ENCODE measurements around the gene CAMTA1. TPM values are rescaled to one million over a fixed set of nuclear protein-coding genes. Genes with fewer than 3 reads are reported as not detected.

The CAMTA1 gene
- total RNA-seq, 2 donors from 2014 or later = 36.5 to 57.5 TPM

DNA sequence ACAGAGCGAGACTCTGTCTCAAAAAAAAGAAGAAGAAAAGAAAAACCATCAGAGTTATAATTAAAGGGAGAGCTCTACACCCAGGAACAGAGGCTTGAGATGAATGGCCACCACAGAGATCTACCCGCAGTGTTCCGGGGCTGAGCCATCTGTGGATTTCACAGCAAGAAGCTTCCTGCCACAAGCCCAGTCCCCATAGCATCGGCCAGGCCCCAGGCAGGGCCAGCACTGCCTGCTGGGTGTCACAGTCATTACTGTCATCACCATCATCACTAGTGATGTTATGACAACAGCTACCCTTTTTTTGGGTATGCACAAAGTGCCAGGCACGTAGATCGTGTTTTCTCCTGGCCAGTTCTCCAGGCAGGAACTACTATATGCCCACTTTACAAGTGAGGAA is 874.3 kb downstream of the CAMTA1 start:
- H3K9me3 Mint-ChIP-seq = no peaks in the 10 kb centered on the region
- no peak for DNase-seq (ENCODE audit: low spot score)
- ATAC-seq = peak; percentile 84 to 85
- no peaks in the 10 kb centered on the region for H3K36me3 Mint-ChIP-seq
- H3K27me3 Mint-ChIP-seq = no peaks in the 10 kb centered on the region
- H3K4me1 Mint-ChIP-seq (ENCODE audit: low read depth in 2 of 2) = no peaks in the 10 kb centered on the region
- H3K4me3 Mint-ChIP-seq = no peak overlapping the region
- H3K27ac Mint-ChIP-seq = peak overlapping the region in 1 of 2 donors; percentile 15

DNA sequence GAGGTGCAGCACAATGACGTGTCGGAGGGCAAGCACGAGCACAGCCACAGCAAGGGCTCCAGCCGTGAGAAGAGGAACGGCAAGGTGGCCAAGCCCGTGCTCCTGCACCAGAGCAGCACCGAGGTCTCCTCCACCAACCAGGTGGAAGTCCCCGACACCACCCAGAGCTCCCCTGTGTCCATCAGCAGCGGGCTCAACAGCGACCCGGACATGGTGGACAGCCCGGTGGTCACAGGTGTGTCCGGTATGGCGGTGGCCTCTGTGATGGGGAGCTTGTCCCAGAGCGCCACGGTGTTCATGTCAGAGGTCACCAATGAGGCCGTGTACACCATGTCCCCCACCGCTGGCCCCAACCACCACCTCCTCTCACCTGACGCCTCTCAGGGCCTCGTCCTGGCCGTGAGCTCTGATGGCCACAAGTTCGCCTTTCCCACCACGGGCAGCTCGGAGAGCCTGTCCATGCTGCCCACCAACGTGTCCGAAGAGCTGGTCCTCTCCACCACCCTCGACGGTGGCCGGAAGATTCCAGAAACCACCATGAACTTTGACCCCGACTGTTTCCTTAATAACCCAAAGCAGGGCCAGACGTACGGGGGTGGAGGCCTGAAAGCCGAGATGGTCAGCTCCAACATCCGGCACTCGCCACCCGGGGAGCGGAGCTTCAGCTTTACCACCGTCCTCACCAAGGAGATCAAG is 878.3 kb downstream of the CAMTA1 start:
- H3K27me3 Mint-ChIP-seq = no peaks in the 10 kb centered on the region
- DNase-seq (ENCODE audit: low spot score) (no peak), ATAC-seq (no peak)
- peaks cover 0 to 5% of the 10 kb centered on the region in 2 donors for H3K4me1 Mint-ChIP-seq (ENCODE audit: low read depth in 2 of 2)
- H3K9me3 Mint-ChIP-seq = no peaks in the 10 kb centered on the region
- no peaks in the 10 kb centered on the region for H3K36me3 Mint-ChIP-seq
- H3K27ac Mint-ChIP-seq = no peak overlapping the region
- no peak overlapping the region for H3K4me3 Mint-ChIP-seq

DNA sequence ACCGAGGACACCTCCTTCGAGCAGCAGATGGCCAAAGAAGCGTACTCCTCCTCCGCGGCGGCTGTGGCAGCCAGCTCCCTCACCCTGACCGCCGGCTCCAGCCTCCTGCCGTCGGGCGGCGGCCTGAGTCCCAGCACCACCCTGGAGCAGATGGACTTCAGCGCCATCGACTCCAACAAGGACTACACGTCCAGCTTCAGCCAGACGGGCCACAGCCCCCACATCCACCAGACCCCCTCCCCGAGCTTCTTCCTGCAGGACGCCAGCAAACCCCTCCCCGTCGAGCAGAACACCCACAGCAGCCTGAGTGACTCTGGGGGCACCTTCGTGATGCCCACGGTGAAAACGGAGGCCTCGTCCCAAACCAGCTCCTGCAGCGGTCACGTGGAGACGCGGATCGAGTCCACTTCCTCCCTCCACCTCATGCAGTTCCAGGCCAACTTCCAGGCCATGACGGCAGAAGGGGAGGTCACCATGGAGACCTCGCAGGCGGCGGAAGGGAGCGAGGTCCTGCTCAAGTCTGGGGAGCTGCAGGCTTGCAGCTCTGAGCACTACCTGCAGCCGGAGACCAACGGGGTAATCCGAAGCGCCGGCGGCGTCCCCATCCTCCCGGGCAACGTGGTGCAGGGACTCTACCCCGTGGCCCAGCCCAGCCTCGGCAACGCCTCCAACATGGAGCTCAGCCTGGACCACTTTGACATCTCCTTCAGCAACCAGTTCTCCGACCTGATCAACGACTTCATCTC is 879.1 kb downstream of the CAMTA1 start:
- Mint-ChIP-seq H3K27ac (no peak overlapping the region), H3K9me3 (no peaks in the 10 kb centered on the region), H3K27me3 (no peaks in the 10 kb centered on the region), H3K36me3 (no peaks in the 10 kb centered on the region), H3K4me1 (ENCODE audit: low read depth in 2 of 2) (peaks cover 0 to 5% of the 10 kb centered on the region in 2 donors), H3K4me3 (no peak overlapping the region)
- DNase-seq (ENCODE audit: low spot score) (no peak), ATAC-seq (no peak)

DNA sequence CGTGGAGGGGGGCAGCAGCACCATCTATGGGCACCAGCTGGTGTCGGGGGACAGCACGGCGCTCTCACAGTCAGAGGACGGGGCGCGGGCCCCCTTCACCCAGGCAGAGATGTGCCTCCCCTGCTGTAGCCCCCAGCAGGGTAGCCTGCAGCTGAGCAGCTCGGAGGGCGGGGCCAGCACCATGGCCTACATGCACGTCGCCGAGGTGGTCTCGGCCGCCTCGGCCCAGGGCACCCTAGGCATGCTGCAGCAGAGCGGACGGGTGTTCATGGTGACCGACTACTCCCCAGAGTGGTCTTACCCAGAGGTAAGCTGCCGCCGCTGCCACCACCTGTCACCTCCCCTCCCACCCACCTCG is 879.6 kb downstream of the CAMTA1 start:
- no peaks in the 10 kb centered on the region for H3K36me3 Mint-ChIP-seq
- H3K27me3 Mint-ChIP-seq = no peaks in the 10 kb centered on the region
- H3K4me3 Mint-ChIP-seq = no peak overlapping the region
- H3K4me1 Mint-ChIP-seq (ENCODE audit: low read depth in 2 of 2) = peaks cover 0 to 5% of the 10 kb centered on the region in 2 donors
- no peak for ATAC-seq
- no peak overlapping the region for H3K27ac Mint-ChIP-seq
- no peaks in the 10 kb centered on the region for H3K9me3 Mint-ChIP-seq
- no peak for DNase-seq (ENCODE audit: low spot score)

DNA sequence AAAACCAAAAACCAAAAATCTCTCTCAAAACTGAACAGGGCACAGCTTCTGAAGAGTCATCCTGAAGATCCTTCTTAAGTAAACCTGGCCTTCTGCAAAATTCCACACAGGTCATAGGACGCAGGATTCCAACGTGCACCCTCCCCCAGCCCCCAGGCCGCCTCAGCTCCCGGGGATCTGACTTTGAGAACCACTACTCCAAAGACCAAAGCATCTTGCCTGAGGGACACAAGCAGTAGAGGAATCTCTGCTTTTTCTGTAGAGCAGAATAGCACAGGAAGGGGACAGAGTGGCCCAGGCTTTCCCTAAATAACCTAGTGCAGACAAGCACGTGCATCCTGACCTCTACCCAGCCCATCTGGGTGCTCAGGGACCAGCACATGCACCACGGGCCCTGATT is 881.0 kb downstream of the CAMTA1 start:
- no peaks in the 10 kb centered on the region for H3K36me3 Mint-ChIP-seq
- H3K4me3 Mint-ChIP-seq = no peak overlapping the region
- no peaks in the 10 kb centered on the region for H3K27me3 Mint-ChIP-seq
- H3K27ac Mint-ChIP-seq = no peak overlapping the region
- DNase-seq (ENCODE audit: low spot score) (no peak), ATAC-seq (no peak)
- peaks cover 0 to 5% of the 10 kb centered on the region in 2 donors for H3K4me1 Mint-ChIP-seq (ENCODE audit: low read depth in 2 of 2)
- no peaks in the 10 kb centered on the region for H3K9me3 Mint-ChIP-seq

DNA sequence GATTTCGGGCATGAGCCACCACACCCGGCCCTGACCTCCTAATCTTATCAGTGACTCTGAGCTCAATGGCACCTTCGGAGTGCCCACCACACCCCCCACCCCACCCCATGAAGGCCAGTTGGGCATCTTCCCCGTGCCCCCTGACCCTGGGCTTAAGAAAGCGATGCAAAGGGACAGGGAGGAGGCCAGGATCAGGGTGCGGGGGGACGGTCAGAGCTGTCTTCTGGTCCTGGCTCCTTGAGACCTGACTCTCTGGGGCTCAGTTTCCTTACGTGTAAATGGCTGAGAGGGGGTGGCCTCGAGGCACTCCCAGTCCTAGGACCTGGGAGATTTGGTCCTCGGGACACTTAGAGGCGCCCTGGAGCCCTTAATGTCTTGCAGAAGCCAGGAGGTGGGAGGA is 881.9 kb downstream of the CAMTA1 start:
- no peak for DNase-seq (ENCODE audit: low spot score)
- Mint-ChIP-seq H3K4me3 (no peak overlapping the region), H3K27me3 (peaks cover 0 to 3% of the 10 kb centered on the region in 2 donors), H3K27ac (no peak overlapping the region), H3K9me3 (no peaks in the 10 kb centered on the region), H3K4me1 (ENCODE audit: low read depth in 2 of 2) (peaks cover 0 to 5% of the 10 kb centered on the region in 2 donors), H3K36me3 (no peaks in the 10 kb centered on the region)
- ATAC-seq = no peak

DNA sequence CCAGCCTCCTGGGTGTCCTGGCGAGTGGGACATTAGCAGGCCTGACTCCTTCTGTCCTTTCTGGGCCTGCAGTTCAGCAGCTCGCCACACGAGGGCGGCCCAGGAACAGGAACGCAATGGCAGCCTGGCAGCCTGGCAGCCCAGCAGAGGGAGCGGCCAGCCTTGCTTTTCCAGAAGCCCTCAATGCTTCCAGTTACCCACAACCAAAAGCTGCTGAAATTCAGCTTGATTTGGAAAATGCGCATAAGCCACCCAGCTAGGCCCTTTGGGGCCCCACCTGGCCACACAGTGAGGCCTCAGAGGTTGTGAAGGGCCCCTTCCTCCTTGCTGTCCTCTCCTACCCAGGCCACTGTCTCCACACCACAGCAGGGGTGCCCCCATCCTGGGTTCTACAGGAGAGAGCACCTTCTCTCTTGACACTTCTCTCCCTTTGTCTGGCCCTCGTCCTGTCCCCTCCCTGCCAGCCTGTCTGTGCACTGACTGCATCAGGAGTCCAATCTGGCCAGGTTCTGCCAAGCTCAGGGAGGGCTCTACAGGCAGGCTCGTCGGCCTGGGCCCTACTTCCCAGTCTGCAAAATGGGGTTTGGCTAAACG is 882.5 kb downstream of the CAMTA1 start:
- H3K4me1 Mint-ChIP-seq (ENCODE audit: low read depth in 2 of 2) = peaks cover 0 to 5% of the 10 kb centered on the region in 2 donors
- no peak overlapping the region for H3K27ac Mint-ChIP-seq
- peaks cover 0 to 3% of the 10 kb centered on the region in 2 donors for H3K27me3 Mint-ChIP-seq
- H3K36me3 Mint-ChIP-seq = no peaks in the 10 kb centered on the region
- H3K4me3 Mint-ChIP-seq = no peak overlapping the region
- H3K9me3 Mint-ChIP-seq = no peaks in the 10 kb centered on the region
- DNase-seq (ENCODE audit: low spot score) (peak; percentile 76), ATAC-seq (peak; percentile 65 to 76)

DNA sequence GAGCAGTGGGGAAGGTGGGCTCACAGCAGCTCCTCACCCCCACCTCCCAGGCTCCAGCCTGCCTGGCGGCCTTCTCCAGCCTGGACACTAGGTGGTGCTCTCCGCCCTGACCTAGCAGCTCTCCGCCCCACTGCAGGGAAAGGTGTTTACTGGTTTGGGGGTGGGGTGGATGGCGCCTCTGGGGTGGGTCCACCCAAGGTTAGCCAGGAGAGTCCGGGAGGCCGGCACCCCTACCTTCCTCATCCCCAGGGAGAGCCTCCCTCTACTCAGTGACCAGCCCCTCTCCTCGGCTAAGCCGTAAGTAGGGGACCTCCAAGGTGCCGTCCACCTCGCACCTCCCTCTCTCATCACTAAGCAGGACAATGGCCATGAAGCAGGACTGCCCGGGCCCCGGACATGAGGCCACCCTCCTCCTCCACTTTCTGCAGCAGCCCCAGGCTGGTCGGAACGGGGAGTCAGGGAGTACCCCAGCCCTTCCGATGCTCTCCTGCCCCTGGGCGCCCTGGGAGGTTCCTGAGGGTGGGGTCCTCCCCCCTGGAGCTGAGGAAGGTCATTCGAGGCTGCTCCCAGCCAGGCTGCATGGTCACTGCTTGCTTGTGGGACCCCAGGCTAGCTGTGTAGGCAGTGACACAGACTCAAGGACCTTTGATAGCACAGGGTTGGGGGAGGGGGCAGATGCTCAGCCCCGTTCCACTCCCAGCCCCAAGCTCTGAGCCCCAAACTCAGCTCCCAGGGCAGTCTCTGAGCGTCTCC is 884.5 kb downstream of the CAMTA1 start:
- H3K27ac Mint-ChIP-seq = no peak overlapping the region
- H3K36me3 Mint-ChIP-seq = no peaks in the 10 kb centered on the region
- peaks cover 0 to 3% of the 10 kb centered on the region in 2 donors for H3K27me3 Mint-ChIP-seq
- H3K4me1 Mint-ChIP-seq (ENCODE audit: low read depth in 2 of 2) = peaks cover 0 to 5% of the 10 kb centered on the region in 2 donors
- ATAC-seq (peak; percentile 60 to 64), DNase-seq (ENCODE audit: low spot score) (no peak)
- no peak overlapping the region for H3K4me3 Mint-ChIP-seq
- H3K9me3 Mint-ChIP-seq = no peaks in the 10 kb centered on the region

DNA sequence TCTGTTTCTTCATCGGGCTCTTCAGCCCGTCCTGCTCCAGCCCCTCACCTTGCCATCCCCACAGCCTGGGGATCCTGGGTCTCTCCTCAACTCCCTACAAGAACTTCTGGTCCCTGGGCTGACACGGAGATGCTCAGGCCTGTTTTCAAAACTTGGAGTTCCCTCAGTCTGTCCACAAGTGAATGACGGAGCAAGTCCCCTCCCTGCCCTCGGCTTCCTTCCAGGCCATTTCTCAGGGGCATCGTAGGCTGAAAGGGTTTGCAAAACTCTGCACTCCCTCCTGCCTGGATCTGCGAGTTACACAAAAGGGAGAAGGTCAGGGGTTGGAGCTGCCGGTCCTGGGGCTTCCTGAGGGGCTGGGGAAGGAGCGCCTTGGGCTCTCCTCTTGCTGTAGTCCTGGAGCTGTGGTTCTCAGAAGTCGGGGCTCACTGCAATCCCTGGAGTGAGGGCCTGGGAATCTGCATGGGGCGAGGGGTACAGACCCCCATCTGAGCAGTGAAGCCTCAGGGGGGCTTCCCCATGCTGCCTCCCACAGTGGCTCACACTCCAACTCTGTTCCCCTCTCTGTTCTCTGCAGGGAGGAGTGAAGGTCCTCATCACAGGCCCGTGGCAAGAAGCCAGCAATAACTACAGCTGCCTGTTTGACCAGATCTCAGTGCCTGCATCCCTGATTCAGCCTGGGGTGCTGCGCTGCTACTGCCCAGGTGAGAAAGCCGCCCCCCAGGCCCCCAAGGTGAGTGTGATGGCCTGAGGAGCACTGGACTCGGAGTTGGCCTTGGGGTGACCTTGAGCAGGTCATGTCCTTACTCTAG is 885.3 kb downstream of the CAMTA1 start:
- no peak for DNase-seq (ENCODE audit: low spot score)
- no peak for ATAC-seq
- H3K27ac Mint-ChIP-seq = no peak overlapping the region
- no peaks in the 10 kb centered on the region for H3K9me3 Mint-ChIP-seq
- peaks cover 0 to 5% of the 10 kb centered on the region in 2 donors for H3K4me1 Mint-ChIP-seq (ENCODE audit: low read depth in 2 of 2)
- no peak overlapping the region for H3K4me3 Mint-ChIP-seq
- H3K36me3 Mint-ChIP-seq = no peaks in the 10 kb centered on the region
- H3K27me3 Mint-ChIP-seq = peaks cover 0 to 5% of the 10 kb centered on the region in 2 donors

DNA sequence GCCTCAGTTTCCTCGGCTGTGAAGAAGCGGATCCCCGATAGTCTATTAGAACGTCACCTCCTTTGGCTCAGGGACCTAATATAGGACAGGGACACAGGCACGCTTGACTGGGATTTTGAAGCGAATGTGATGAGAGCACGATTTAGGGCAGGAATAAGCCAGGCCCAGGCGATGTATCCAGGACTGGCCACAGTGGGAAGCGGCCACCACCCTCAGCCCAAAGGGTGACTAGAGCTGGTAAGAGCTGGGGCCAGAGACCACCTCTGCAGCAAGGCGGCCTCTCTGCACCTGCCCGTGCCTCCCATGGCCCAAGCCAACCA is 885.9 kb downstream of the CAMTA1 start:
- Mint-ChIP-seq H3K27me3 (peaks cover 0 to 5% of the 10 kb centered on the region in 2 donors), H3K9me3 (no peaks in the 10 kb centered on the region), H3K36me3 (no peaks in the 10 kb centered on the region), H3K4me3 (no peak overlapping the region), H3K4me1 (ENCODE audit: low read depth in 2 of 2) (peaks cover 0 to 5% of the 10 kb centered on the region in 2 donors), H3K27ac (no peak overlapping the region)
- DNase-seq (ENCODE audit: low spot score) = no peak
- no peak for ATAC-seq

DNA sequence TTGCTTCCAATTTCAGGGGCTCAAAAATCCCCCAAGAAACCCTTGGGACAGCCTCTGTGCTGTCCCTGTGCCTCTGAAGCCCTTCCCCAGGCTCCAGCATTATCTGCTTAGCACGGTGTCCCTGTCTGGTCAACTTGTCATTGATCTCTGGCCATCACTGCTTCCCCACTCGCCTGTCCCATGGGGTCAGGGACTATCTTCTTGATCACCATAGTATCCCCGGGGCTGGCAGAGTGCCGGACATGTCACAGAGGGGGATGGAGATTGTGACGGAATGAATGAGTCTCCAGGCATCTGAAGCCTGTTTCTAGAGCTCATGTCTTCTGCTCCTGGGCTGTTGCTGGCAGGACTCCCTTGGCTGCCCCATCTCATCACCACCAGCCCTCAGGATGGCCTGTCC is 886.4 kb downstream of the CAMTA1 start:
- Mint-ChIP-seq H3K27ac (no peak overlapping the region), H3K9me3 (no peaks in the 10 kb centered on the region), H3K4me1 (ENCODE audit: low read depth in 2 of 2) (peaks cover 0 to 5% of the 10 kb centered on the region in 2 donors), H3K36me3 (no peaks in the 10 kb centered on the region), H3K4me3 (no peak overlapping the region), H3K27me3 (peaks cover 0 to 5% of the 10 kb centered on the region in 2 donors)
- DNase-seq (ENCODE audit: low spot score) (no peak), ATAC-seq (no peak)

DNA sequence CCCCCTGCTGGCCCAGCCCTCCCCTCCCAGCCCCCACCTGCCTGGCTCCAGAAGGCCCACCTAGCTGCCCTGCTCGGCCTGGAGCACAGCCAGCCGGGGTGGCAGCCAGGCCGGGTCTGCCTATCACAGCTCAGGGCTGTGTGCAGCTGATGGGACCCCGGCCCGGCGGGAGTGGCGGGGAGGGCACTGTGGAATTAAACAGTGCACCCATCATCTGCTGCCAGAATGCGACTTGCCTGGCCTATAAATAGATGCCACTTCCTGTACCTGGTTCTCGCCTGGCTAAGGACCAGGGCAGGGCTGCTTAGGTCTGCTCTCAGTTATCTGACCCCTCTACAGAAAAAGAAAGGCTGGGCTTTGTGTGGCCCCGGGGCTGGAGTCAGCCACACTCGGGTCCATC is 887.6 kb downstream of the CAMTA1 start:
- Mint-ChIP-seq H3K27ac (no peak overlapping the region), H3K27me3 (peaks cover 0 to 5% of the 10 kb centered on the region in 2 donors), H3K4me1 (ENCODE audit: low read depth in 2 of 2) (peaks cover 0 to 2% of the 10 kb centered on the region in 2 donors), H3K36me3 (no peaks in the 10 kb centered on the region), H3K9me3 (no peaks in the 10 kb centered on the region), H3K4me3 (no peak overlapping the region)
- DNase-seq (ENCODE audit: low spot score) (no peak), ATAC-seq (no peak)

DNA sequence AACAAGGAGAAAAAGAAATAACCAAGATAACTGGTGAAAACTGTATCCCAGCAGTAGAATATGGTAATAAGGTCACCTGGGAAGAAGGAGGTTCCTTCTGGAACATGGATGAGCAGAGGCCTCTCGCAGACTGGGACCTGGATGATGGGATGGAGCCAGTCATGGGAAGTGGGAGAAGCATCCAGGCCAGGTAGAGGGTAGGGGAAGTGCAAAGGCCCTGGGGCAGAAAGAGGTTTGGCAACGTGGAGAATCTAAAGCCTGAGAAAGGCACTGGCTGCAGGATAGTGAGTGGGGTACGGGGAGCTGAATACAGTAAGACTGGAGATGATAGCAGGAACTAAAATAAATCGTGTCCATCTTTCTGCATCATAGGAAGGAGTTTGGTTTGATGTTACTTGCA is 889.7 kb downstream of the CAMTA1 start:
- H3K9me3 Mint-ChIP-seq = no peaks in the 10 kb centered on the region
- no peak overlapping the region for H3K4me3 Mint-ChIP-seq
- ATAC-seq (no peak), DNase-seq (ENCODE audit: low spot score) (no peak)
- H3K36me3 Mint-ChIP-seq = no peaks in the 10 kb centered on the region
- H3K27me3 Mint-ChIP-seq = peaks cover 0 to 5% of the 10 kb centered on the region in 2 donors
- H3K4me1 Mint-ChIP-seq (ENCODE audit: low read depth in 2 of 2) = no peaks in the 10 kb centered on the region
- H3K27ac Mint-ChIP-seq = no peak overlapping the region

All from natural killer cell treated with Interleukin-12 subunit alpha and Interleukin-12 subunit beta and Interleukin-15 and Interleukin-18, amount 100 ng/mL, for 72 hours (primary cell).